Measurements from ENCODE around the gene ABHD16A.

Gene ABHD16A

GRCh38 chr6:31683591-31683990 is 19.5 kb downstream of the ABHD16A start:
- DNase-seq (ENCODE audit: low spot score), result no peak
- no peak for TF ChIP-seq CTCF (IDR thresholded peaks at IDR 0.05; ENCODE audit: borderline replicate concordance, control extremely low read depth, extremely low read depth, insufficient read depth, missing control alignments)
- in situ Hi-C loops (cut with MboI; ENCODE audit: low sequenced_read_pairs, unreplicated experiment), result loop anchor here (10.0 kb wide), 1 partner anchor 271 kb away; the partner anchor contains the start of genes NELFE and SKIC2

GRCh38 chr6:31681135-31681671 is 21.9 kb downstream of the ABHD16A start:
- TF ChIP-seq CTCF (IDR thresholded peaks at IDR 0.05; ENCODE audit: borderline replicate concordance, control extremely low read depth, extremely low read depth, insufficient read depth, missing control alignments), result peak; percentile 20
- in situ Hi-C loops (cut with MboI; ENCODE audit: low sequenced_read_pairs, unreplicated experiment), result loop anchor here (10.0 kb wide), 1 partner anchor 274 kb away; the partner anchor contains the start of genes NELFE and SKIC2
- peak; percentile 81 for DNase-seq (ENCODE audit: low spot score)

GRCh38 chr6:31680226-31681134 is 22.6 kb downstream of the ABHD16A start, which contains the start of gene LY6G5C:
LY6G5C (minus strand) TSS chr6:31681067; CDS start chr6:31680373, 694 bp downstream.
- TF ChIP-seq CTCF (IDR thresholded peaks at IDR 0.05; ENCODE audit: borderline replicate concordance, control extremely low read depth, extremely low read depth, insufficient read depth, missing control alignments), result peak; percentile 79
- DNase-seq (ENCODE audit: low spot score), result peak; percentile 86
- in situ Hi-C loops (cut with MboI; ENCODE audit: low sequenced_read_pairs, unreplicated experiment), result loop anchor here (10.0 kb wide), 1 partner anchor 274 kb away; the partner anchor contains the start of genes NELFE and SKIC2

- in situ Hi-C loops (cut with MboI; ENCODE audit: low sequenced_read_pairs, unreplicated experiment), result no loop called here
- TF ChIP-seq CTCF (IDR thresholded peaks at IDR 0.05; ENCODE audit: borderline replicate concordance, control extremely low read depth, extremely low read depth, insufficient read depth, missing control alignments), result no peak
- no peak for DNase-seq (ENCODE audit: low spot score)
These were observed 25.2 kb downstream of the ABHD16A start for GRCh38 chr6:31677955-31678354.

- in situ Hi-C loops (cut with MboI; ENCODE audit: low sequenced_read_pairs, unreplicated experiment), result no loop called here
- DNase-seq (ENCODE audit: low spot score), result no peak
These were observed 26.2 kb downstream of the ABHD16A start for GRCh38 chr6:31676904-31677303.

More at GRCh38 chr6:31676904-31677303, 26.2 kb downstream of the ABHD16A start:
- TF ChIP-seq CTCF (IDR thresholded peaks at IDR 0.05; ENCODE audit: borderline replicate concordance, control extremely low read depth, extremely low read depth, insufficient read depth, missing control alignments), result no peak
